ENCODE results near the gene ZNG1A.

The ZNG1A gene

DNA sequence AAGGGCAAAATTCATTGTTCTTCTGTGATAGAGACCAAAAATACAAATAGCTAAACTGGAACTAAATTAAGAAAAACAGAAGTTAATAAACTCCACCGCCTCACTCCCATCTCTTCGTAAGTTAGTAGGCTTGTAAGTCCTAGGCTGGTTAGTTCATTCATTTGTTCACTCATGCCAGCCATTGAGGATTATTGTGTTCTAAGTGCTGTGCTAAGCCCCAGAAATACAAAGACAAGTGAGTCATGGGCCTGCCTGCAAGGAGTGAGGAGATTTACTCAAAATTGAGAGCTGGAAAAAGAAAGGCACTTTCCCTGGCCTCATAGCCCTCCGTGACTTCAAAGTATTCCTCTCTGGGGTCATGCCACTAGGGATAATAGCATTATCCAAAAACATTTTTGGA, 44.3 kb upstream of the ZNG1A start:
- TF ChIP-seq FOXM1 (IDR thresholded peaks at IDR 0.05; ENCODE audit: borderline replicate concordance, low read depth) (no peak), USF1 (IDR thresholded peaks at IDR 0.05) (no peak), TAF1 (IDR thresholded peaks at IDR 0.05; ENCODE audit: low read depth) (no peak), TEAD4 (IDR thresholded peaks at IDR 0.05) (no peak), RAD21 (IDR thresholded peaks at IDR 0.05; ENCODE audit: low read depth) (no peak), NFIC (IDR thresholded peaks at IDR 0.05) (no peak), YY1 (IDR thresholded peaks at IDR 0.05; ENCODE audit: low read depth) (no peak), EGR1 (IDR thresholded peaks at IDR 0.05) (no peak), ZBTB7A (IDR thresholded peaks at IDR 0.05; ENCODE audit: low read depth) (no peak), TCF12 (IDR thresholded peaks at IDR 0.05; ENCODE audit: low read depth) (no peak), CEBPB (IDR thresholded peaks at IDR 0.05) (no peak), CREB1 (IDR thresholded peaks at IDR 0.05; ENCODE audit: low read depth) (no peak), MAX (IDR thresholded peaks at IDR 0.05) (no peak), EP300 (IDR thresholded peaks at IDR 0.05; ENCODE audit: borderline replicate concordance) (no peak)
- TF ChIP-seq, protein P1, sequence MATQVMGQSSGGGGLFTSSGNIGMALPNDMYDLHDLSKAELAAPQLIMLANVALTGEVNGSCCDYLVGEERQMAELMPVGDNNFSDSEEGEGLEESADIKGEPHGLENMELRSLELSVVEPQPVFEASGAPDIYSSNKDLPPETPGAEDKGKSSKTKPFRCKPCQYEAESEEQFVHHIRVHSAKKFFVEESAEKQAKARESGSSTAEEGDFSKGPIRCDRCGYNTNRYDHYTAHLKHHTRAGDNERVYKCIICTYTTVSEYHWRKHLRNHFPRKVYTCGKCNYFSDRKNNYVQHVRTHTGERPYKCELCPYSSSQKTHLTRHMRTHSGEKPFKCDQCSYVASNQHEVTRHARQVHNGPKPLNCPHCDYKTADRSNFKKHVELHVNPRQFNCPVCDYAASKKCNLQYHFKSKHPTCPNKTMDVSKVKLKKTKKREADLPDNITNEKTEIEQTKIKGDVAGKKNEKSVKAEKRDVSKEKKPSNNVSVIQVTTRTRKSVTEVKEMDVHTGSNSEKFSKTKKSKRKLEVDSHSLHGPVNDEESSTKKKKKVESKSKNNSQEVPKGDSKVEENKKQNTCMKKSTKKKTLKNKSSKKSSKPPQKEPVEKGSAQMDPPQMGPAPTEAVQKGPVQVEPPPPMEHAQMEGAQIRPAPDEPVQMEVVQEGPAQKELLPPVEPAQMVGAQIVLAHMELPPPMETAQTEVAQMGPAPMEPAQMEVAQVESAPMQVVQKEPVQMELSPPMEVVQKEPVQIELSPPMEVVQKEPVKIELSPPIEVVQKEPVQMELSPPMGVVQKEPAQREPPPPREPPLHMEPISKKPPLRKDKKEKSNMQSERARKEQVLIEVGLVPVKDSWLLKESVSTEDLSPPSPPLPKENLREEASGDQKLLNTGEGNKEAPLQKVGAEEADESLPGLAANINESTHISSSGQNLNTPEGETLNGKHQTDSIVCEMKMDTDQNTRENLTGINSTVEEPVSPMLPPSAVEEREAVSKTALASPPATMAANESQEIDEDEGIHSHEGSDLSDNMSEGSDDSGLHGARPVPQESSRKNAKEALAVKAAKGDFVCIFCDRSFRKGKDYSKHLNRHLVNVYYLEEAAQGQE (IDR thresholded peaks at IDR 0.05; ENCODE audit: low read depth) = no peak

- TF ChIP-seq USF1 (IDR thresholded peaks at IDR 0.05) (no peak), CEBPB (IDR thresholded peaks at IDR 0.05) (no peak), CREB1 (IDR thresholded peaks at IDR 0.05; ENCODE audit: low read depth) (no peak), NFIC (IDR thresholded peaks at IDR 0.05) (no peak), MAX (IDR thresholded peaks at IDR 0.05) (no peak), ZBTB7A (IDR thresholded peaks at IDR 0.05; ENCODE audit: low read depth) (no peak), RAD21 (IDR thresholded peaks at IDR 0.05; ENCODE audit: low read depth) (no peak), TAF1 (IDR thresholded peaks at IDR 0.05; ENCODE audit: low read depth) (no peak), TEAD4 (IDR thresholded peaks at IDR 0.05) (no peak), EGR1 (IDR thresholded peaks at IDR 0.05) (no peak), EP300 (IDR thresholded peaks at IDR 0.05; ENCODE audit: borderline replicate concordance) (no peak), YY1 (IDR thresholded peaks at IDR 0.05; ENCODE audit: low read depth) (no peak), FOXM1 (IDR thresholded peaks at IDR 0.05; ENCODE audit: borderline replicate concordance, low read depth) (no peak), TCF12 (IDR thresholded peaks at IDR 0.05; ENCODE audit: low read depth) (no peak)
- TF ChIP-seq, protein P1 (IDR thresholded peaks at IDR 0.05; ENCODE audit: low read depth) = no peak
Measured at GRCh38 chr9:221989-222776, 43.3 kb upstream of the ZNG1A start.

DNA sequence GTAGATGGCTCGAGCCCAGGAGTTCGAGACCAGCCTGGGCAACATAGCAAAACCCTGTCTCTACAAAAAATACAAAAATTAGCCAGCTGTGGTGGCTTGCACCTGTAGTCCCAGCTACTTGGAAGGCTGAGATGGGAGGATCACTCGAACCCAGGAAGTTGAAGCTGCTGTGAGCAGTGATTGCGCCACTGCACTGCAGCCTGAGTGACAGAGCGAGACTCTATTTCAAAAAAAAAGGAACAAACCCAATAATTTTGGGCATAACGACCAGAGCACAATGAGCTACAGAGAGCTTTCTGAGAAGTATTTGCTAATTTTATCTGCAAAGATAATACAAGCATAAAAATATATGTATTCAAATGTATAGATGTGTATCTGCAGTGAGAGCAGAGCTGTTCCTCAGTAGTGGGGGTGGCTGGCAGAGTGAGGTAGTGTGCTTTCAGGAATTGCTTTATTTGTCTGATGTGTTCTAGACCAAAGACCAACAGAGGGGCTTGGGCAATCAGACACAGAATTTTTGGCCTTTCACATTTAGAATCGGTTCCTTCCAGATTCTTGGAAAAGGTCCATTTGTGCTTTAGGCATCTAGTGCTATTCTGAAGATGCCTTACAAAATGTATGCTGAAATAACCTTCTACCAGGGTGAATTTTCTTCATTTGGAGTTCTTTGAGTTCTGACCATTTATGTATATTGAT, 41.0 kb upstream of the ZNG1A start:
- TF ChIP-seq NFIC (IDR thresholded peaks at IDR 0.05) (no peak), TCF12 (IDR thresholded peaks at IDR 0.05; ENCODE audit: low read depth) (no peak), TEAD4 (IDR thresholded peaks at IDR 0.05) (no peak), MAX (IDR thresholded peaks at IDR 0.05) (no peak), CREB1 (IDR thresholded peaks at IDR 0.05; ENCODE audit: low read depth) (no peak), YY1 (IDR thresholded peaks at IDR 0.05; ENCODE audit: low read depth) (no peak), TAF1 (IDR thresholded peaks at IDR 0.05; ENCODE audit: low read depth) (no peak), FOXM1 (IDR thresholded peaks at IDR 0.05; ENCODE audit: borderline replicate concordance, low read depth) (no peak), ZBTB7A (IDR thresholded peaks at IDR 0.05; ENCODE audit: low read depth) (no peak)
- TF ChIP-seq, protein P1 (IDR thresholded peaks at IDR 0.05; ENCODE audit: low read depth) = no peak
